BLaER1 (cell line): ENCODE results near the gene SERPINB3.

Experiments used
- H3K27ac ChIP-seq: shearing (Covaris generic); formaldehyde crosslinking; 2 replicates; pipeline ENCODE4 v1.8.1; 2022
- H3K27me3 ChIP-seq: shearing (Covaris generic); formaldehyde crosslinking; 2 replicates; pipeline ENCODE4 v1.8.1; 2022
- H3K36me3 ChIP-seq: shearing (Covaris generic); formaldehyde crosslinking; 2 replicates; pipeline ENCODE4 v1.8.1; 2022
- H3K4me1 ChIP-seq: shearing (Covaris generic); formaldehyde crosslinking; 2 replicates; pipeline ENCODE4 v1.8.1; 2022
- H3K4me2 ChIP-seq: shearing (Covaris generic); formaldehyde crosslinking; 2 replicates; pipeline ENCODE4 v1.8.1; 2022
- H3K4me3 ChIP-seq: shearing (Covaris generic); formaldehyde crosslinking; 2 replicates; pipeline ENCODE4 v1.8.1; 2022
- H3K9ac ChIP-seq: shearing (Covaris generic); formaldehyde crosslinking; 2 replicates; pipeline ENCODE4 v1.8.1; 2022
- H3K9me3 ChIP-seq: shearing (Covaris generic); formaldehyde crosslinking; 2 replicates; pipeline ENCODE4 v1.8.1; 2022
- H4K20me1 ChIP-seq: shearing (Covaris generic); formaldehyde crosslinking; 2 replicates; pipeline ENCODE4 v1.8.1; 2022
- Cebpa-rat ChIP-seq: shearing (Covaris generic); IDR thresholded peaks from 2 replicates; pipeline ENCODE4 v1.8.1; 2022

SERPINB3 gene

GRCh38 chr18:63617915-63618234 lies 43.8 kb downstream of the SERPINB3 start:
- peaks cover 15% of the 10 kb centered on the region for H3K9me3 ChIP-seq
- TF ChIP-seq Cebpa-rat = no peak
- H4K20me1 ChIP-seq = no peaks in the 10 kb centered on the region
- no peaks in the 10 kb centered on the region for H3K27me3 ChIP-seq
- no peaks in the 10 kb centered on the region for H3K4me1 ChIP-seq
- no peak overlapping the region for H3K9ac ChIP-seq
- H3K4me3 ChIP-seq = no peak overlapping the region
- H3K27ac ChIP-seq = no peak overlapping the region
- no peaks in the 10 kb centered on the region for H3K36me3 ChIP-seq
- H3K4me2 ChIP-seq = no peak overlapping the region

- no peak overlapping the region for H3K27ac ChIP-seq
- no peaks in the 10 kb centered on the region for H3K36me3 ChIP-seq
- peaks cover 12% of the 10 kb centered on the region for H3K9me3 ChIP-seq
- H3K27me3 ChIP-seq = no peaks in the 10 kb centered on the region
- H3K4me2 ChIP-seq = no peak overlapping the region
- H3K9ac ChIP-seq = no peak overlapping the region
- no peak for TF ChIP-seq Cebpa-rat
- no peaks in the 10 kb centered on the region for H3K4me1 ChIP-seq
- no peaks in the 10 kb centered on the region for H4K20me1 ChIP-seq
- H3K4me3 ChIP-seq = no peak overlapping the region
Observed at GRCh38 chr18:63617049-63617914, 44.4 kb downstream of the SERPINB3 start.

- no peak overlapping the region for H3K9ac ChIP-seq
- H3K27ac ChIP-seq = no peak overlapping the region
- no peaks in the 10 kb centered on the region for H3K4me1 ChIP-seq
- H3K4me2 ChIP-seq = no peak overlapping the region
- H3K36me3 ChIP-seq = no peaks in the 10 kb centered on the region
- H4K20me1 ChIP-seq = no peaks in the 10 kb centered on the region
- no peak for TF ChIP-seq Cebpa-rat
- no peaks in the 10 kb centered on the region for H3K9me3 ChIP-seq
- no peaks in the 10 kb centered on the region for H3K27me3 ChIP-seq
- H3K4me3 ChIP-seq = no peak overlapping the region
Observed at GRCh38 chr18:63613420-63613819, 48.3 kb downstream of the SERPINB3 start.

- no peak overlapping the region for H3K4me2 ChIP-seq
- no peak overlapping the region for H3K9ac ChIP-seq
Observed at GRCh38 chr18:63606526-63606925, 55.2 kb downstream of the SERPINB3 start.

More at GRCh38 chr18:63606526-63606925, 55.2 kb downstream of the SERPINB3 start:
- H3K4me3 ChIP-seq = no peak overlapping the region
- H4K20me1 ChIP-seq = no peaks in the 10 kb centered on the region
- no peaks in the 10 kb centered on the region for H3K9me3 ChIP-seq
- no peaks in the 10 kb centered on the region for H3K27me3 ChIP-seq
- no peak overlapping the region for H3K27ac ChIP-seq
- H3K36me3 ChIP-seq = no peaks in the 10 kb centered on the region
- TF ChIP-seq Cebpa-rat = no peak
- H3K4me1 ChIP-seq = no peaks in the 10 kb centered on the region
